Right cardiac atrium (tissue), 5 donors: ENCODE data around the gene NAT9. TPM values are rescaled to one million over a fixed set of nuclear protein-coding genes. Genes with fewer than 3 reads are reported as not detected.

Experiments
- ATAC-seq, 2 donors: fragments of 200-7000 bp; cut with Tn5 transposase; one replicate each; pipeline versions ENCODE4 v1.8.0 to v1.9.1; 2020; ENCODE audit warnings: moderate library complexity in 2 of 2, mild to moderate bottlenecking in 1 of 2
- DNase-seq, 3 donors: peaks; one replicate each; pipeline ENCODE4 v3.0.0-alpha.2; 2020
- H3K27ac ChIP-seq: one replicate; pipeline ENCODE4 v1.5.1; 2013; ENCODE audit warnings: mild to moderate bottlenecking, low read length, control low read depth, moderate library complexity
- H3K27me3 ChIP-seq: one replicate; pipeline ENCODE4 v1.6.1; 2013; ENCODE audit not compliant: control insufficient read depth, insufficient read depth
- H3K4me1 ChIP-seq: one replicate; pipeline ENCODE4 v1.6.1; 2013; ENCODE audit warnings: low read length; ENCODE audit not compliant: control insufficient read depth, insufficient read depth
- H3K4me3 ChIP-seq: one replicate; pipeline ENCODE4 v1.5.1; 2013; ENCODE audit warnings: low read length, control low read depth
- H3K9me3 ChIP-seq: one replicate; pipeline ENCODE4 v1.6.1; 2013; ENCODE audit warnings: low read length; ENCODE audit not compliant: control insufficient read depth
- WGBS: extraction: QIAGEN DNeasy Blood & Tissue Kit; methylation state at CpG from one replicate; pipeline ENCODE4 v1.1.7; 2013; 5-methylcytosine and 5-hydroxymethylcytosine counted together
- intact Hi-C, 4 donors: fragments of 100-400 bp; cut with DNase I; formaldehyde crosslinking; loops; one replicate each; pipeline versions ENCODE4 v1.11.0 to v1.14.0; 2022 to 2023
- polyA plus RNA-seq: library from polyadenylated mRNA; stranded (reverse); fragments of 200-250 nt; gene quantifications from one replicate; pipeline ENCODE4 v1.2.3, GENCODE V29; 2013
- total RNA-seq, 4 donors: library from RNA; stranded (reverse); fragmentation: NEBNext Ultra II Directional; extraction: Animal tissue kit (Norgen Biotek cat#: 25700); gene quantifications; one replicate each; pipeline ENCODE4 v1.2.1, GENCODE V29; 2021
- donor health status: healthy with polysubstance abuse.
- donor health status: DM: no; HTN: yes; CAD: no.
- donor health status: DM: no; HTN: no; CAD: no.
- donor health status: DM: no; HTN: yes; CAD: no; lungs with severe emphysema.
- donor health status: DM: yes; HTN: yes; CAD: no.

NAT9 gene
- total and polyA plus RNA-seq, 5 donors, result 16.8 to 31.1 (median 24.3) TPM

- ATAC-seq, result no peak
- WGBS, result 94% methylated on average over 3 of the region's 3 CpGs
- DNase-seq, result no peak
- Histone ChIP-seq H3K4me1 (no peaks in the 10 kb centered on the region), H3K27me3 (no peaks in the 10 kb centered on the region), H3K9me3 (no peaks in the 10 kb centered on the region), H3K27ac (no peak overlapping the region), H3K4me3 (no peak overlapping the region)
- intact Hi-C loops, result no loop called here
Observed at GRCh38 chr17:74734256-74734655, 41.9 kb downstream of the NAT9 start.

GRCh38 chr17:74733365-74734122 lies 42.6 kb downstream of the NAT9 start:
- WGBS, result 68% methylated on average over 9 of the region's 9 CpGs
- intact Hi-C loops, result no loop called here
- H3K27me3 ChIP-seq, result no peaks in the 10 kb centered on the region
- DNase-seq (no peak), ATAC-seq (no peak)
- H3K4me1 ChIP-seq, result no peaks in the 10 kb centered on the region
- H3K9me3 ChIP-seq, result no peaks in the 10 kb centered on the region
- no peak overlapping the region for H3K27ac ChIP-seq
- H3K4me3 ChIP-seq, result no peak overlapping the region

DNA sequence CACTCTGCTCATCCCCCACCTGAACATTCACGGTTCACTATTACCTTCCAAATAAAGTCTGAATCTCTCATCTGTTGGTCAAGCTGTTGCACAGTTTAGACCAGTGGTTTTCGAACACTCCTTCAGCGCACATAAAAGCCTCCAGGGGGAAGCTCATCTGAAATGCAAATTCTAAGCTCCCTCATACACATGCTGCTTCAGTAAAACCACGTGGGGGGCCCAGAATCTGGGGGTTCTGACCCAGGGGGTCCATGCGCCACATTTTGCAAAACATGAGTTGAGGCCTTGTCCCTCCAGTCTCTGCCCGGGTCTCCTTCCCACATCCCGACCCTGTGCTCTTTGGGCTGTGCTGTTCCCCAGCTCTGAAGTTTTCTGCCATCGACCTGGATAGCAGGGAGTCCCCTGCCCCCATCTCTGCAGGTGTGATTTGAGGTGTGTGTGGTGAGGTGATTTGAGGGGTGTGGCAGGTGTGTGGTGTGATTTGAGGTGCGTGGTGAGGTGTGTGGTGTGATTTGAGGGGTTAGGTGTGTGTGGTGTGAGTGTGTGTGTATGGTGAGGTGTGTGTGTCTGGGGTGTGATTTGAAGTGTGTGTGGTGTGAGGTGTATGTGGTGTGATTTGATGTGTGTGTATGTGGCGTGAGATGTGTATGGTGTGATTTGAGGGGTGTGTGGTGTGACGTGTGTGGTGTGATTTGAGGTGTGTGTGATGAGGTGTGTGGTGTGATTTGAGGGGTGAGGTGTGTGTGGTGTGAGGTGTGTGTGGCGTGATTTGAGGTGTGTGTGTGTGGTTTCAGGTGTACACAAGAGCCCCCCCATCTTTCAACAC lies 43.9 kb downstream of the NAT9 start:
- no peaks in the 10 kb centered on the region for H3K27me3 ChIP-seq
- H3K27ac ChIP-seq, result no peak overlapping the region
- ATAC-seq (no peak), DNase-seq (no peak)
- H3K4me3 ChIP-seq, result no peak overlapping the region
- WGBS, result 77% methylated on average over 12 of the region's 12 CpGs
- no peaks in the 10 kb centered on the region for H3K4me1 ChIP-seq
- intact Hi-C loops, result no loop called here
- H3K9me3 ChIP-seq, result no peaks in the 10 kb centered on the region

DNA sequence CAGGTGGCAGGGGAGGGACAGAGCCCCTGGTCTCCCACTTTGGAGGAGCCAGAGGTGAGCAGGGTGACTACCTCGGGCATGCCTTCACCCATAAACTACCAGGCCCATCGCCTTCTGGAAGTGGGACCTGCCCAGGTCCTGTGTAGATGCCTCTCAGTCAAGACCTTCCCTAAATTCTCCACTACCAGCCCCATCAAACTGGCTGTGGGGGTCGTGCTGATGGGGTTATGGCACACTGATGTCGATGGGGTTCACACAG lies 44.9 kb downstream of the NAT9 start:
- Histone ChIP-seq H3K4me3 (no peak overlapping the region), H3K9me3 (no peaks in the 10 kb centered on the region), H3K27me3 (no peaks in the 10 kb centered on the region), H3K27ac (no peak overlapping the region), H3K4me1 (no peaks in the 10 kb centered on the region)
- 70% methylated on average over 4 of the region's 4 CpGs for WGBS
- intact Hi-C loops, result no loop called here
- DNase-seq, result no peak
- ATAC-seq, result no peak

DNA sequence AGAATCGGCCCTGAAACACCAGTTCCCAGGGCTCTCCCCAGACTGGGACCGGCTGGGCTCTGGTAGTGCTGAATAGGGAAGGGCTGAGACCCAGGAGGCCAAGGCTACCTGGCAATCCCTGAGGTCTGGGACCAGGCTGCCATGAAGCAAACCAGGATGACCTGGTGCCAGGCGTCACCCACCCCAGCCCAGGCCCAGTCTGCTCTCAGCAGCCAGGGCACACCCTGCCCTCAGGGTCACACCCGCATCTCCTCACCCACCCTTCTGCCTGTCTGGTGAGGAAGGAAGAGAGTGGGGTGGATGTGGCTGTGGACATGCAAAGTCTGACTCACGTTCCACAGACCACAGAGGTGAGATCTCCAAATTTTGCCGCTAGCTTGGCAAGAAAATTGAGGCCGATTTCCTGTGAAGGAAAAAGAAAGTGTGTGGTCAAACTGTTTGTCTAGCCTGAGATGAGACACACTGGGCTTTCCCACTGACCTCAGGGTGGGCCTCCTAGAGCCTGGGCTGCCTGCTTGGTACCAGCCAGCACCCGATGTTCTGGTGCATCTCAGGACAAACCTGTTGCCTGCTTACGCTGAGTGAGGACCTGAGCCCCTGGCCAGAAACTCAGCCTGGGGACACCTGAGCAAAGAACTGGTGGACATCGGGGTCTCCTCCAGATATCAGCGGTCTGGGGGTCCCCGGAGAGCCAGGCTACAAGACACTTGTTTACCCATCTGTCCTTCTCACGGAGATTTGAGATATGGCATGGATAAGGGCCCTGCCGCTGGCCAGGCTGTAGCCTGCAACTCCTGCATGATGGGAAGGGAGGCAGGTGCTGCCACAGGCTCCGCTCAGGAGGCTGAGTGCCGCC lies 45.4 kb downstream of the NAT9 start:
- no peak for DNase-seq
- H3K4me1 ChIP-seq, result no peaks in the 10 kb centered on the region
- H3K9me3 ChIP-seq, result no peaks in the 10 kb centered on the region
- peak; percentile 14 to 35 for ATAC-seq
- H3K4me3 ChIP-seq, result no peak overlapping the region
- no peak overlapping the region for H3K27ac ChIP-seq
- intact Hi-C loops, result no loop called here
- no peaks in the 10 kb centered on the region for H3K27me3 ChIP-seq
- 75% methylated on average over 16 of the region's 16 CpGs for WGBS

DNA sequence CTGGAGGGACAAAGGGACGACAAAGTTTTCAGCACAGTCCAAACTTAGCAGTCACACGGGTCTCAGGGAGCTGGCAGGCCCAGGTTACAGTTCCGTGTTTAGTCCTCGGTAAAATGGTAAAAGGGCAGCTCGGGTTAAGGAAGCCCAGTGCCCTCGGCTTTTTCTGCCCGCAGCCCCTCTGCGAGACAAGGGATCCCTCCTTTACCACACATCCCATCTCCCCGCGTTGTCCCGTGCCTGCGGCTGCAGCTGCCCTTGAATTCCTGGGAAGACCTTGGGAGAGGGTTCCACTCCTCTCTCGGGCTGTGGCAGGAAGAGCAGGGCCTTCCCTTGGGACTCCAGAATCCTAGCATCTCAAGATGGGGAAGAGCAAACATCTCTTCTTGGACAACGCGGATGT lies 46.3 kb downstream of the NAT9 start:
- H3K9me3 ChIP-seq, result no peaks in the 10 kb centered on the region
- DNase-seq (no peak), ATAC-seq (no peak)
- H3K4me1 ChIP-seq, result no peaks in the 10 kb centered on the region
- no peak overlapping the region for H3K4me3 ChIP-seq
- H3K27me3 ChIP-seq, result no peaks in the 10 kb centered on the region
- intact Hi-C loops, result no loop called here
- 80% methylated on average over 15 of the region's 15 CpGs for WGBS
- no peak overlapping the region for H3K27ac ChIP-seq

DNA sequence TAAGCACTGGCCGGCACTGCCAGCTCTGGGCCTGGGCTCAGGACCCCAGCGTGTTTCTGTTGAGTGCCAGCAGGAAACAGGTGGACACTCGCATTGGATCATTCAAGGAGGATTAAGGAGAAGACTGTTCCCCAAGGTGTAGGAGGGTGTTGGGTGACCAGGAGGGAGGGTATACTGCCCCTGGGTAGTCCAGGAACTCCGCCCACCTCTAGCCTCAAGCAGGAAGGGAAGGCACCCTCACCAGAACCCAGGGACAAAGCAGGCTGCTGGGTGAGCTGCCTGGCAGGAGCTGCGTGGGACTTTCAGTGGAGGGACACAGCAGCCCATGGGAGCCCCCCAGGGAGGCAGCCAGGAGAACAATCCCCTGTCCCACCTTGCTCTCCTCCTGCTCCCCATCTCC lies 46.8 kb downstream of the NAT9 start:
- no peaks in the 10 kb centered on the region for H3K9me3 ChIP-seq
- no peak overlapping the region for H3K4me3 ChIP-seq
- H3K27ac ChIP-seq, result no peak overlapping the region
- H3K4me1 ChIP-seq, result no peaks in the 10 kb centered on the region
- no peaks in the 10 kb centered on the region for H3K27me3 ChIP-seq
- ATAC-seq (no peak), DNase-seq (no peak)
- WGBS, result 88% methylated on average over 5 of the region's 5 CpGs
- intact Hi-C loops, result no loop called here

DNA sequence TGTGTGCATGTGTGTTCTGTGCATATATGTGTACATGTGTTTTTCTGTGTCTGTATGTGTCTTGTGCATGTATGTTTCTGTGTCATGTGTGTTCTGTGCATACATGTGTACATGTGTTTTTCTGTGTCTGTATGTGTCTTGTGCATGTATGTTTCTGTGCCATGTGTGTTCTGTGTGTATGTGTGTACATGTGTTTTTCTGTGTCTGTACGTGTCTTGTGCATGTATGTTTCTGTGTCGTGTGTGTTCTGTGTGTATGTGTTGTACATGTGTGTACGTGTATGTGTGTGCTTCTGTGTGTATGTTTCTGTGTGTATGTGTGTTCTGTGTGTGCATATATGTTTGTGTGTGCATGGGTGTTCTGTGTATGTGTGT lies 47.5 kb downstream of the NAT9 start:
- WGBS, result 92% methylated on average over 3 of the region's 3 CpGs
- intact Hi-C loops, result no loop called here
- H3K4me3 ChIP-seq, result no peak overlapping the region
- no peak overlapping the region for H3K27ac ChIP-seq
- H3K9me3 ChIP-seq, result no peaks in the 10 kb centered on the region
- H3K4me1 ChIP-seq, result no peaks in the 10 kb centered on the region
- no peak for ATAC-seq
- H3K27me3 ChIP-seq, result no peaks in the 10 kb centered on the region
- DNase-seq, result no peak

DNA sequence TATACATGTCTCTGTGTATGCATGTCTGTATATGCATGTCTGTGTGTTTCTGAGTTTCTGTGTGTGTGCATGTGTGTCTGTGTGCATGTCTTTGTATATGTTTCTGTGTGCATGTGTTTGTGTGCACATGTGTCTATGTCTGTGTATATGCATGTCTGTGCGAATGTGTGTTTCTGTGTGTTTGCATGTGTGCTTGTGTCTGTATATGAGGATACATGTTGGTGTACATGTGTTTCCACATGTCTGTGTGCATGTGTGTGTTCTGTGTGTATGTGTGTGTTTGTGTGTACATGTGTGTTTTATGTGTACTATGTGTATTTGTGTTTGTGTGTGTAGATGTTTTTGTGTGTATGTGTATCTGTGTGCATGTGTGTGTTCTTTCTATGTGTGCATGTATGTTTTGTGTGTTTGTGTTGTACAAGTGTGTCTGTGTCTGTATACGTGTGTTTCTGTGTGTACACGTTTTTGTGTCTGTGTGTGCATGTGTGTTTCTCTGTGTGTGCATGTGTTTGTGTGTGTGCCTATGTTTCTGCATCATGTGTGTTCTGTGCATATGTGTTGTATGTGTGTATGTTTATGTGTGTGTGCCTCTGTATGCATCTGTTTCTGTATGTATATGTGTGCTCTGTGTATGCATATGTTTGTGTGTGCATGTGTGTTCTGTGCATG lies 48.0 kb downstream of the NAT9 start:
- no peak overlapping the region for H3K4me3 ChIP-seq
- no peaks in the 10 kb centered on the region for H3K4me1 ChIP-seq
- 90% methylated on average over 3 of the region's 3 CpGs for WGBS
- DNase-seq (no peak), ATAC-seq (no peak)
- H3K9me3 ChIP-seq, result no peaks in the 10 kb centered on the region
- intact Hi-C loops, result no loop called here
- H3K27me3 ChIP-seq, result no peaks in the 10 kb centered on the region
- no peak overlapping the region for H3K27ac ChIP-seq

DNA sequence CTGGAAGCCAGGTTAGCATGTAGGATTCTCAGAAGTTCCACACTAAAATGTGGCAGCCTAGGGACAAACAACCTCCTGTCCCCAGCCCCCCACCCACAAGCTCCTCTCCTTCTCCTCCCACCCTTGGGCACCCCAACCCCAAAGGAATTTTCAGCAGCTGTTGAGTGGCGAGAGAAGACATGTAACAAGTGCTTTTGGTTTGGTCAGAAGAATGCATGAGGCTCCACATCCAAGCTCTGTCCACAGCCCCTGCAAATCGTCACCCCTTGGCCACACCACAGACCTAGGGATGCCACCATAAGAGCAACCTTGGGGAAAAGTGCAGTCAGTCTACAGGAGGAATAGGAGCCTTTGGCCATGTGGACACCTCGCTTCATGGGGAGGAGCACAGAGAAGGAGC lies 51.0 kb downstream of the NAT9 start:
- intact Hi-C loops, result no loop called here

DNA sequence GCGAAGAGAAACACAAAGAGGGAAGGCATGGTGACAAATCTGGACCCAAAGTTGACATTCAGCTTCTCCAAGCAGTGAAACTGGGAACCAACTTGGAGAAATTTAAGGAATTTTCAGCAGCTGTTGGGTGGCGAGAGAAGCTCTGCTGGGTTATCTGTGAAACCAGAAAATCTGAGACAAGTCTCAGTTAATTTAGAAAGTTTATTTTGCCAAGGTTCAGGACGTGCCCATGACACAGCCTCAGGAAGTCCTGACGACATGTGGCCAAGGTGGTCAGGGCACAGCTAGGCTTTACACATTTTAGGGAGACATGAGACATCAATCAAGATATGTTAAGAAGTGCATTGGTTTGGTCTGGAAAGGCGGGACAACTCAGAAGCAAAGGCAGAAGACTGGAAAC lies 52.3 kb downstream of the NAT9 start:
- Histone ChIP-seq H3K4me1 (no peaks in the 10 kb centered on the region), H3K4me3 (no peak overlapping the region), H3K9me3 (no peaks in the 10 kb centered on the region), H3K27ac (no peak overlapping the region), H3K27me3 (no peaks in the 10 kb centered on the region)
- no peak for ATAC-seq
- DNase-seq, result no peak
- intact Hi-C loops, result no loop called here
- 51% methylated on average over 5 of the region's 5 CpGs for WGBS

More for the DNA sequence above, 51.0 kb downstream of the NAT9 start:
- Histone ChIP-seq H3K27me3 (no peaks in the 10 kb centered on the region), H3K4me3 (no peak overlapping the region), H3K27ac (no peak overlapping the region), H3K4me1 (no peaks in the 10 kb centered on the region), H3K9me3 (no peaks in the 10 kb centered on the region)
- WGBS, result 79% methylated on average over 3 of the region's 3 CpGs
- ATAC-seq (no peak), DNase-seq (no peak)
